HG02642 (cell line): ENCODE measurements around the gene NDUFA3.
A peak's percentile ranks its signal among the peaks of the same experiment; 100 is the strongest.

Experiments
- ATAC-seq: cut with Tn5 transposase; IDR thresholded peaks from one replicate; pipeline ENCODE4 v1.9.1; 2021; ENCODE audit warnings: mild to moderate bottlenecking; ENCODE audit not compliant: unreplicated experiment, poor library complexity

NDUFA3 gene

DNA sequence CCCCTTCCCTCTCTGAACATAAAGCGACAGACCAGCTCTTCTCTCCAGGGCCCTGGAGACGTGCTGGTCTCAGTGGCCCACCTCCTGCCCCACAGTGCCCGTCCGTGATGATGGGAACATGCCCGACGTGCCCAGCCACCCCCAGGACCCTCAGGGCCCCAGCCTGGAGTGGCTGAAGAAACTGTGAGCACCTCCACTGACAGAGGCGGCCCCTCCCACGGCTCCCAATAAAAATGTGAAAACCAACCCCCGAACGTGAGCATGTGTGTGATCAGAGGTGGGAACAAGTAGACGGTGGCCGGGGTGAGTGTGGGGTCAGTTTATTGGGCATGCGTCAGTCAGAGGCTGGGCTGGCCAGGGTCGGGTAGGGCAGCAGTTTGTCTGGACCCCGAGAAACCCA lies 4.1 kb downstream of the NDUFA3 start:
- ATAC-seq: no peak

DNA sequence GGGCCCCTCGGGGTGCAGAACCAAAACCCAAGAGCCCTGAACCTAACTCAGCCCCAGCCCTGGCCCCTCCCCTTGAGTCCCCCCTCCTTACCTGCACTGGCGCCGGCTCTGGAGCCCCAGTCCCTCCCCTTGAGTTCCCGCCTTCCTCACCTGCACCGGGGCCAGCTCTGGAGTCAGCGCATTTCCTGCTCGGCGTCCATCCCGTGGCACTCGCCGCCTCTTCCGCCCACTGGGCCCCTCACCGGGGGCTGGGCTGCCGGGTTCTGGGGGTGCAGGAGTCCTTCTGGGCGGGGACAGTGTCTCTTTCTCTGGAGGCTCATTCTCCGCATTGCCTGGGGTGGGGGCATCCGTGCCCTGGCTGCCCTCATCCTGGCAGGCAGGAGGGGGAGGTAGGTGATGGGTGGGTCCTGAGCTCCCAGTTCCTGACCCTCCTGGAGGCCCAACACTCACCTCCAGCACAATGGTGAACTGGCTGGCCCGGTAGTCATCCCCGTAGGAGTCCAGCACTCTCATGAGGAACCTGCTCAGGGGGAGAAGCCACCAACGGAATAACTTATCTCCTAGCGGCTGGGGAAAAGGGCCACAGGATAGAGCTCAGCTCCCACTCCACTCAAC lies 5.3 kb downstream of the NDUFA3 start:
- no peak for ATAC-seq

DNA sequence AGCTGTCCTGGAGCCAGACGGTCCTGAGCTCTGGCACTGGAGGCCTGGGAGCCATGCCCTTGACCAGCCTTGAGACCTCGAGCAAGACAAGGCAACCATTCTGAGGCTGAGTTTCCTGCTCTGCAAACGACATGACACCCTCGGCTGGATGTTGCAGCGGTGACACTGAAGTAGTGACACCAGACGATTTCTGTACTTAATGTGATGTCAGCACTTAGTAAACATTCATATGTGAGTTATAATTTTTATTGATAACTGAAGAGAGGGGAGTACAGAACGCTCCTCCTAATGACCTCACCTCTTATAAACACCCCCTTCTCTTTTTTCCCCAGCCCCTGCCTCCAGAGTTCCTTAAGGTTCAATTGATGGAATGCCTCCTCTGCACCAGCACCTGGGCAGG lies 5.8 kb downstream of the NDUFA3 start:
- no peak for ATAC-seq

DNA sequence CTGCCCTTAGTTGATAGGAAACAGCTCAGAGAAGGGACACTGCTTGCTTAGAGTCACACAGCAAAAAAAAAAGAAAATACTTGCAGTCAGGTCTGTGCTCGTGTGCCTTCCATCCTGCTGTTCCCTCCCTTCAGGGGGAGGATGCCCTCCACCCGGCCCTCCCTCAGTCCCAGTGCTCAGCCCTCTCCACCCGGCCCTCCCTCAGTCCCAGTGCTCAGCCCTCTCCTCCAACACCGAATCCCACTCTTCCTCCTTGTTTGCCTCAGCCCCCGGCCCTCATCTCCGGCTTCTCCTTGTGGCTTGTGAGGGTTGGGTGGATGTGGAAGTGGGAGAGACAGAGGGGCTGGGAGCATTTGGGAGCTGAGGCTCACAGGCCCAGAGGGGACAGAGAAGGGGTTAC lies 7.0 kb downstream of the NDUFA3 start:
- no peak for ATAC-seq

DNA sequence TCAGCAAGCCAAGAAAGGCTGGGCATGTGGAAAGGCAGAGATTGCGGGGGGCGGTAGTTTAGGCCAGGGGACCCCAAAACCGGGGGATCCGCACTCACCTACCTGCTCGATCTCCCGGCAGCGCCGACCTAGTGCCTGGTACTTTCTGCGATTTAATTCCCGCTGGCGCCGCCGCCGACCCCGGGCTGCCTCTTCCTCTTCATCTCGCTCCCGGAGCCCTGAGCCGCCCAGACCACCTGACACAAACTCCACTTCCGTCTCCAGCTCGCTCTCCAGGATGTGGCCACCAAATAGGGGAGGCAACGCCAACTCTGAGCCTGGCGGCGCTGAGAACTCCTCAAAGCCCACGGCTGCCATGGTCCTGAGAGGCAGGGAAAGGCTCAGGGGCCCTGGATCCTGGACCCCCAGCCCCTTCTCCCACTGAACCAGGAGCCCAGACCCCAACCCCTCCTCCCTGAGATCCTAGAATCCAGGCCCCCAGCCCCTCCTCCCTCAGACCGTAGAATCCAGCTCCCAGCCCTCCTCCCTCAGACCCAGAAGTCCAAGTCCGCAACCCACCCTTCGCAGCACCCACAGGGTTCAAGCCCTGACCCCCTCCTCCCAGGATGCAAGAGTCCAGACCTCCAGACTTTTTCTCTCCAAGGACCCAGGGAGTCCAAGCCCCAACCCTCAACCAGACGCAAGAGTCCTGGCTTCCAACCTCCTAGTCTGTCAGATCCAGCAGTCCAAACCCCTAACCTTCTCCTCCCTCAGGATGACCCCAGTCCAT lies 11.9 kb downstream of the NDUFA3 start:
- ATAC-seq: no peak

DNA sequence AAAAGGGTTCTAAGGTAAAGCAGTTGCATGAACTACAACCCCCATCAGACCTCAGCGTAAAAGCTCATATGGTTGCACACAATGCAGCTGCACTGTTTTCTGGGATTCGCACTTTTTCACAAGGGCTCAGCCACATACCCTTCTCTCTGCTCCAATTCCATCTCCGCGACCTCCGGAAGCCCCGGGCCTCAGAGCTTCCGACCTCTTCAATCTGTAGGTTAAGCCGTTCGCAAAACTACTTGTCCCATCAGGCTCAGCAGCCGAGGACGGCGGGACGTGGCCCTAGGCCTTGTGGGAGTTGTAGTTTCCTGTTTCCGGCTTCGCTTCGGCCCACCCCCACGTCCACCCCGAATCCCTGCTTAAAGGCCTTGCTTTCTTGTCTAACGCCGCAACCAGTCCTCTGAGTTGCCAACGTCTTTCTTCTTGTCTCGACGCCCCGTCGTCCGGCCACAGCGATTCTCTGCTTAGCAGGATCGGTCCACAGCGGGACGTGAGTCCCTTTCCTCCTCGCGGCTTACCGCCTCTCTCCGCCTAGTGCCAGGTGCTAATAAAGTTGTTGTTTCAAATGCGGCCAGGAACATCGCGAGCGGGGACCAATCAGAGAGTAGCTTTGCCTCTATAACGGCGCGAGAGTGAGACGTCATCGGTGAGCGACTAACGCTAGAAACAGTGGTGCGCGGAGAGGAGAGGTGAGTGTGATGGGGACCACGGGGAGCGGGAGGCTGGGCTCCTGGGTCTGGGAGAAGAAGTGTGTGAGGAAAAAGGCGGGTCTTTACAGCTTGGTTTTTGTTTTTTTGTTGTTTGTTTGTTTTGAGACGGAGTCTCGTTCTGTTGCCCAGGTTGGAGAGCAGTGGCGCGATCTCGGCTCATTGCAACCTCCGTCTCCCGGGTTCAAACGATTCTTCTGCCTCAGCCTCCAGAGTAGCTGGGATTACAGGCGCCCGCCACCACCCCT lies 12.7 kb downstream of the NDUFA3 start, which contains the start of the genes PRPF31 and TFPT:
Gene PRPF31, plus strand, starts transcription at position 646 of the 955 bp plus-strand sequence. CDS start 2,525 bp downstream, outside the sequence.
Gene TFPT, minus strand, starts transcription at position 549 of the 955 bp plus-strand sequence. Its CDS starts 388 bp downstream, at position 161.
- peak; percentile 84 for ATAC-seq

DNA sequence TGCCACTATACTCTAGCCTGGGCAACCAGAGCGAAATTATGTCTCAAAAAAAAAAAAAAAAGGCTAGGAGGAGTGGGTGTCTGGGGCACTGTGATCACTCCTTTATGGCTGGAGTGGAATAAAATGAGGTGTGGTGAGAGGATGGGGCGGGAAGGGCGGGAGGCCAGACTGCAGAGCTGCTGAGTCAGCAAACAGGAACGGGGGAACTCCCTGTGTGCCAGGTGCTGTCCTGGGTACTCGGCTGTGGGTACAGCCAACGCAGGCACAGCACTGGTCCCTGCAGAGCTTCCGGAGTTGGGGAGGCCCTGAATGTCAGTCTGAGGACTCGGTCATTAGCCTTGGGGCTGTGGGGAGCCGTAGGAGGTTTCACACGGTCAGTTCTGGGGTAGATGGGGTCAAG lies 18.6 kb downstream of the NDUFA3 start:
- ATAC-seq: no peak

DNA sequence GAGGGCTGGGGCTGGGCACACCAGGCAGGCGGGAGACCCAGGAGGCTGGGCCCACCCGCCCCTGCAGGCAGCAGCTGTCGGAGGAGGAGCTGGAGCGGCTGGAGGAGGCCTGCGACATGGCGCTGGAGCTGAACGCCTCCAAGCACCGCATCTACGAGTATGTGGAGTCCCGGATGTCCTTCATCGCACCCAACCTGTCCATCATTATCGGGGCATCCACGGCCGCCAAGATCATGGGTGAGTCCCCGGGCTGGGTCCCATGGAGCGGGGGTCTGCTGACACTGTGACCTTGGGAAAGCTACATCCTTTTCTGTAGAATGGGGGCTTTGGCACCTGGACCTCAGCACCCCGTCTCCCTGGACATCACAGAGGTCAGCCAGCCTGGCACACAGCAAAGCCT lies 21.0 kb downstream of the NDUFA3 start:
- no peak for ATAC-seq

DNA sequence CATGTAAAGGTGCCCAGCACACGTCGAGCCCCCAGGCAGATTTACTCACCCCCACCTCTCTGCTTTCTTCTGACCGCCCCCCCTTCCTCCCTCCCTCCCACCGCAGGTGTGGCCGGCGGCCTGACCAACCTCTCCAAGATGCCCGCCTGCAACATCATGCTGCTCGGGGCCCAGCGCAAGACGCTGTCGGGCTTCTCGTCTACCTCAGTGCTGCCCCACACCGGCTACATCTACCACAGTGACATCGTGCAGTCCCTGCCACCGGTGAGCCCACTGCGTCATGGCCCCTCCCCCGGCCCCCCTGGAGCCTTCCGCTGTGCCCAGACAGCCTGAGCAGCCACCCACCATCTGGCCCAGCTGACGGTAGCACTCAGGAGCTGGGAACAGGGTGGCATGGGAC lies 21.7 kb downstream of the NDUFA3 start:
- no peak for ATAC-seq

DNA sequence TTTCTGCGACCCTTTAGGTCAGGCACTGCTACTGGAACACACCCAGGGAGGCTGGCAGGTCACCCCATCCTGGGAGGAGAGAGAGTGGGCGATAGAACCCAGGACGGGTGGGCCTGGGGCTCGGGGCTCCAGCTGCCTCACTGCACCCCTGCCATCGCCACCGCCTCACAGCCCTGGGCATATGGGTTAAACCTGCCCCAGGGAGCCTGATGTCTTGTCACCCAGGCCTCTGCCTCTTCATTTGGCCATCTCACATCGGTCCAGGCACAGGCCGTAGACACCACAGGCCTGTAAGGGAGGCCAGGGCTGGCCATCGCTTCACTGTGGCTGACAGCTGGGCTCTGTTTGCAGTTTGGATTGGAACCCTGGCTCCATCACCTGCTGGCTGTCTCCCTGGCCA lies 23.1 kb downstream of the NDUFA3 start:
- ATAC-seq: no peak

DNA sequence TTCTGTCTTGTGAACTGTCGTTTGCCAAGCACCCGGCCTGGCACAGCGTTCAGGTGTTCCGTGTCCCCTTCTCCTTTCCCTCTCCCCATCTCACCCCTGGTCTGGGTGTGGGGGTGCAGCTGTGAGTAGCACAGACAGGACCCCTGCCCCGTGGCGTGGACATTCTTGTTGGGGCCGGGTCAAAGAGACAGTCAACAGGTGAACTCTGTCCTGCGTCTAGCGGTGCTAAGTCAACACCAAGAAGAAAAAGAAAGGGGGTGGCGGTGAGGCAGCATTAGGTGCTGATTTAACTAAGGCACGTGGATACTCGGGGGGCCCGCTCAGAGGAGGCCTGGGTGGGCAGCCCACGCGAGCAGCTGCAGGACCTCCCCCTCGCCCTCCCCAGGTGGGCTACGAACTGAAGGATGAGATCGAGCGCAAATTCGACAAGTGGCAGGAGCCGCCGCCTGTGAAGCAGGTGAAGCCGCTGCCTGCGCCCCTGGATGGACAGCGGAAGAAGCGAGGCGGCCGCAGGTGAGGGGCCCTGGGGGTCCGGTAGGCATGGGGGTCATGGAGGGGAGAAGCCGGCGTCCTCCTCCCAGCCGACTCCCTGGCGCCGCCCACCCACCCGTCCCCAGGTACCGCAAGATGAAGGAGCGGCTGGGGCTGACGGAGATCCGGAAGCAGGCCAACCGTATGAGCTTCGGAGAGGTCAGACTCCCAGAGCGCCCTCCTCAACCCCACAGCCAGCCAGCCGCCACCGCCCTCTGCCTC lies 25.2 kb downstream of the NDUFA3 start:
- ATAC-seq: no peak

DNA sequence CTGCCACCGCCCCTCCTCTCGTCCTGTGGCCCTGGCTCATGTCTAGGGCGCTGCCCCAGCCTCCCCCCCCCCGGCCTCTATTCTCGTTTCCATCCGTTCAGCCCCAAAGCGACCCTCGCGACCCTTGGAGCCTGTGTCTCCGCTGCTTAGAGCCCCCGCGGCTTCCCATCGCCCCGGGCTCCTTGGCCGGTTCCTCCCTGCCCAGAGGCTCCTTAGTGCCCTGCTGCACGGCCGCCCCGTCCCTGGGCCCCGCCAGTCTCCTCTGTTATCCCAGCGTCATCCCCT lies 25.7 kb downstream of the NDUFA3 start:
- no peak for ATAC-seq

DNA sequence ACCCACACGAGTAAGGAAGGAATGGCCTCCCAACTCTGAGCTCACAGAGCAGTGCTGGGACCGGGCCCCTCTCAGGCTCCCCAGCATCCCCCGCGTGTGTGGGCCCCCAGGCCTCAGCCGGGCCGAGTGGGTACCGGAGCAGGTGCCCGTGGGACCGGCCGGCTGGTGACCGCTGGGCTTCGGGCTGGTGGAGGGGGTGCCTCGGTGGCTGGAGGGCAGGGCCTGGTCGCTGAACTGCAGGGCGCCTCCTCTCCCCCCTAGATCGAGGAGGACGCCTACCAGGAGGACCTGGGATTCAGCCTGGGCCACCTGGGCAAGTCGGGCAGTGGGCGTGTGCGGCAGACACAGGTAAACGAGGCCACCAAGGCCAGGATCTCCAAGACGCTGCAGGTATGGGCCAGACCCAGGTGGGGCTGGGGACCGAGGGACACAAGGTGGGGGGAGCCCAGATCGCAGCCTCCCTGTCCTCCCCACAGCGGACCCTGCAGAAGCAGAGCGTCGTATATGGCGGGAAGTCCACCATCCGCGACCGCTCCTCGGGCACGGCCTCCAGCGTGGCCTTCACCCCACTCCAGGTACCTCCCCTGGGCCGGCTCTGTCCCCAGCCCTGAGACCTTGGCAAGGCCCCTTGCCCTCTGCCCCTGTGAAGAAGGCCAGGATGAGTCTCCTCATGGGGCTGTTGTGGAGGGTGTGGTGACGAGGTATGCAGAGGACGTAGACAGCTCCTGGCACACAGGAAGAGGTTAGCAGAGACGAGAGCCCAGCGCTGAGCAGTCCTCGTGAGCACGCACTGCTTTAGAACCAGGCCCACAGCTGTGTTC lies 26.4 kb downstream of the NDUFA3 start:
- no peak for ATAC-seq

DNA sequence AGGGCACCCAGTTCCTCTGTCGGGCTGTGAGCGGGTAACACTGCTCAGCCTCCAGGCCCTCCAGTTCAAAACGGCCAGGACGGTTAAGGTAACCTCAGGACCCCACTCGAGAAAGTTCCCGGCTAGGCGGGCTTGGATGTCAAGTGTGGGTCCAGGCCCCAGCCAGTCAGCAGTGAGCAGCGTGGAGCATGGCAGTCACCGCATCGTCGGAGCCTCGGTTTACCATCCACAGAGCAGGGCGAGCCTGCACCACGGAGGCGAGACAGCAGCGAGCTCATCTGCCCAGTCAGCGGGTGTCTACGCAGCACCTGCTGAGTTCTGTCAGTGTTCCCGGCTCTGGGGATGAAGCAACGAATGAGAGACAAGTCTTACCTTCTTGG lies 27.0 kb downstream of the NDUFA3 start:
- ATAC-seq: no peak

DNA sequence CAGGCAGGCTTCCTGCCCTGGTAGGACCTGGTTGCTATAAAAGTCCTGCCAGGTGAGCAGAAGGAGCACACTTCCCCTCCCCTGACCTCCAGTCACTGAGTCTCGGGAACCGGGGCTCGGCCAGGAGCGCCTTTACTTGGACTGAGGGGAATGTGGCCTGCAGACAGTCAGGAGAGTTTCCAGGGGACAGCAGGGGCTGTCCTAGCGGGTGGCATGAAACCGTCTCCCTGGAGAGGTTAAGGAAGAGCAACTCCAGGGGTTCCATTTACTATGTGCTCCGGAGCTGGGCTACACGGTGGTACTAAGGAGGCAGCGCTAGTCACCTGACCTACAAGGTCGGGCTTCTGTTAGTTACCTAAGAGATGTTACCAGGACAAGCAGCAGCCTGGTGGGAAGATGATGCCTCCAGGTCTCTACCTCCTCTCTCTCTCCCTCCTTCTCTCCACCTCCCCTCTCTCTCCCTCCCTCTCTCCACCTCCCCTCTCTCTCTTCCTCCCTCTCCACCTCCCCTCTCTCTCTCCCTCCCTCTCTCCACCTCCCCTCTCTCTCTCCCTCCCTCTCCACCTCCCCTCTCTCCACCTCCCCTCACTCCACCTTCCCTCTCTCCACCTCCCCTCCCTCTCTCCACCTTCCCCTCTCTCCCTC lies 30.8 kb downstream of the NDUFA3 start:
- no peak for ATAC-seq

DNA sequence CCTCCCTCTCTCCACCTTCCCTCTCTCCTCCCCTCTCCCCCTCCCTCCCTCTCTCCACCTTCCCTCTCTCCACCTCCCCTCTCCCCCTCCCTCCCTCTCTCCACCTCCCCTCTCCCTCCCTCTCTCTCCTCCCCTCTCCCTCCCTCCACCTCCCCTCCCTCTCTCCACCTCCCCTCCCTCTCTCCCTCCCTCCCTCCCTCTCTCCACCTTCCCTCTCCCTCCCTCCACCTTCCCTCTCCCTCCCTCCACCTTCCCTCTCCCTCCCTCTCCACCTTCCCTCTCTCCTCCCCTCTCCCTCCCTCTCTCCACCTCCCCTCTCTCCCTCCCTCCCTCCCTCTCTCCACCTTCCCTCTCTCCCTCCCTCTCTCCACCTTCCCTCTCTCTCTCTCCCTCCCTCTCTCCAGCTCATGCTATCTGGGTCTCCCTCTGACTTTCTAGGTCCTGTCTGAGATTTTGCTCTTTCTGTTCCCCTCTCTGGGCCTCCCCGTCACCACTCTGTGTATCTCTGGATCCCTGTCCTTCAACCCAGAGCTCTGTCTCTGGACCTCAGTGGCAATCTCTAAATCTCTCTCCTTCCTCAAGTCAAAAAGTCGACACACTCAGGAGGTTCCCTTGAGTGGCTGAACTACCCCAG lies 31.4 kb downstream of the NDUFA3 start:
- ATAC-seq: no peak

DNA sequence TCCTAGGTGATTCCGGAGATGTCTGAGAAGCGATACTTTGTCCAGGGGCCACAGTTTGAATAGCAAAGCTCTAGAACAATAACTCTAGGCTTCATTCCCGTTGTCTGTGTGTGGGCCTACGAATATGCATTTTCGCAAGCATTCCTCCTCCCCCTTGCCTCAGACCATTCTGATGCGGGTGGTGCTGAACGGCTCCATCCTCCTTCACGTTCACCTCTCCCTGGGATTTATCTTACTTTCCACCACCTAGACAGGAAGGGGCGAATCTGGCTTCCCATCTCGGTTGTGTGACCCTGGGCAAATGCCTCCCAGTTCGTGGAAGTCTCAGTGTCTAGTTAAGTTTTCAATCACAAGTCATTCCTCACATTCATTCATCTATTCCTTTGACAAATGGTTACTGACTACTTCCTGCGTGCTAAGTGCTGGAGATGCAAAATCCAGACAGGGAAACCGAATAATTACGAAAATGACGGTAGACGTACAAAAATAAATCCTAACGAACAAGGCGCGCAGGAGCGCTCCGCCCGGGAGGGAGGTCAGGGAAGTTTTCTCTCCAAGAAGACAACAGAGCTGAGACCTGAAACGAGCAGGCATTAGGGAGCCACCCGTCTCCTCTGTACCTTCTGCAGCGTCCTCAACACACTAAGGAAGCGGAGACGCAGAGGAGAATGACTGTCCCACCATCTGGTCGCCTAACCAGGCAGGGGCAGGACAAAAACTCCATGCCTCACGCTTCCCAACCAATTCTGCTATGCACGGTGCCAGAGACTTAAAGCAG lies 33.6 kb downstream of the NDUFA3 start:
- ATAC-seq: no peak
